Breast epithelium (tissue), 4 donors: ENCODE results near the gene RRP9. TPM values are rescaled to one million over a fixed set of nuclear protein-coding genes. Genes with fewer than 3 reads are reported as not detected.

Source experiments
- DNase-seq, 2 donors: peaks; one replicate each; pipeline ENCODE4 v3.0.0-alpha.2; 2019; ENCODE audit warnings: low spot score in 2 of 2
- H3K27ac ChIP-seq, 2 donors: fragments of 200-600 bp; sonication (generic) in 1 of 2; one replicate each; pipeline ENCODE4 v1.5.1; 2016 to 2019; ENCODE audit warnings: mild to moderate bottlenecking in 1 of 2
- H3K27me3 ChIP-seq, 2 donors: fragments of 200-600 bp; sonication (generic) in 1 of 2; one replicate each; pipeline versions ENCODE4 v1.5.1 to v1.6.0; 2017 to 2019; ENCODE audit warnings: control low read depth in 1 of 2, mild to moderate bottlenecking in 1 of 2
- H3K36me3 ChIP-seq: fragments of 200-600 bp; one replicate; pipeline ENCODE4 v1.5.1; 2019
- H3K4me1 ChIP-seq, 2 donors: fragments of 200-600 bp; sonication (generic); one replicate each; pipeline ENCODE4 v1.5.1; 2016 to 2019; ENCODE audit warnings: control low read depth in 1 of 2
- H3K4me3 ChIP-seq, 3 donors: fragments of 200-600 bp; sonication (generic); 1 replicate in 2 of 3; 2 replicates in 1 of 3; pipeline ENCODE4 v1.5.1; 2016 to 2019; ENCODE audit warnings: mild to moderate bottlenecking in 3 of 3, moderate library complexity in 2 of 3
- H3K9me3 ChIP-seq, 2 donors: fragments of 200-600 bp; sonication (generic) in 1 of 2; one replicate each; pipeline ENCODE4 v1.5.1; 2016 to 2019; ENCODE audit warnings: control low read depth in 1 of 2
- CTCF ChIP-seq, 3 donors: fragments of 450-650 bp; IDR thresholded peaks; one replicate each; pipeline ENCODE4 v1.5.1; 2016 to 2017; ENCODE audit warnings: antibody characterized with exemption in 3 of 3, mild to moderate bottlenecking in 3 of 3, moderate library complexity in 3 of 3
- POLR2A ChIP-seq: fragments of 450-650 bp; IDR thresholded peaks from one replicate; pipeline ENCODE4 v1.6.1; 2016; ENCODE audit warnings: antibody characterized with exemption, mild to moderate bottlenecking, moderate library complexity
- POLR2AphosphoS5 ChIP-seq, 3 donors: sonication (generic); formaldehyde crosslinking; IDR thresholded peaks; one replicate each; pipeline ENCODE4 v1.6.1; 2017; ENCODE audit warnings: antibody characterized with exemption in 3 of 3
- intact Hi-C: fragments of 100-400 bp; cut with DNase I; formaldehyde crosslinking; loops from one replicate; pipeline ENCODE4 v1.15.1; 2023; ENCODE audit warnings: low total_unique reads
- total RNA-seq, 3 donors: library from RNA; depleted of rRNA; stranded (reverse); fragments of >200 nt; gene quantifications; one replicate each; pipeline ENCODE4 v1.1.0, GENCODE V29; 2016

RRP9 gene
- total RNA-seq, 3 donors from 2014 or later: 23.1 to 24.6 (median 23.8) TPM

- Histone ChIP-seq H3K4me1 (peaks cover 0 to 5% of the 10 kb centered on the region in 2 donors), H3K36me3 (no peaks in the 10 kb centered on the region), H3K27ac (peak overlapping the region; percentile 64 to 77), H3K4me3 (peak overlapping the region; percentile 35 to 79 (median 57)), H3K27me3 (no peaks in the 10 kb centered on the region), H3K9me3 (no peaks in the 10 kb centered on the region)
- intact Hi-C loops: no loop called here
- peak in 1 of 3 donors; percentile 12 for TF ChIP-seq POLR2AphosphoS5 (IDR thresholded peaks at IDR 0.05)
- no peak for TF ChIP-seq POLR2A
- peak in 2 of 3 donors; percentile 26 to 54 for TF ChIP-seq CTCF (IDR thresholded peaks at IDR 0.05)
- DNase-seq: no peak
Observed at GRCh38 chr3:51955893-51956770, 14.4 kb upstream of the RRP9 start.

- H3K4me1 ChIP-seq: peaks cover 0 to 5% of the 10 kb centered on the region in 2 donors
- DNase-seq: no peak
- H3K9me3 ChIP-seq: no peaks in the 10 kb centered on the region
- no peaks in the 10 kb centered on the region for H3K36me3 ChIP-seq
- peak within 1 kb of the TSS; percentile 35 to 79 (median 57) for H3K4me3 ChIP-seq
- H3K27me3 ChIP-seq: no peaks in the 10 kb centered on the region
- no peak for TF ChIP-seq CTCF (IDR thresholded peaks at IDR 0.05)
- no peak for TF ChIP-seq POLR2AphosphoS5 (IDR thresholded peaks at IDR 0.05)
- no peak for TF ChIP-seq POLR2A
- peak within 1 kb of the TSS; percentile 64 to 77 for H3K27ac ChIP-seq
- intact Hi-C loops: no loop called here
Observed at GRCh38 chr3:51955175-51955892, 13.6 kb upstream of the RRP9 start, which contains the start of gene GPR62. Gene GPR62 (plus strand): TSS chr3:51955381. CDS start chr3:51955653, 272 bp downstream.

- Histone ChIP-seq H3K36me3 (no peaks in the 10 kb centered on the region), H3K9me3 (no peaks in the 10 kb centered on the region), H3K4me3 (no peak overlapping the region), H3K27ac (no peak overlapping the region), H3K27me3 (no peaks in the 10 kb centered on the region), H3K4me1 (peaks cover 0 to 5% of the 10 kb centered on the region in 2 donors)
- no peak for DNase-seq
- no peak for TF ChIP-seq CTCF (IDR thresholded peaks at IDR 0.05)
- no peak for TF ChIP-seq POLR2A
- TF ChIP-seq POLR2AphosphoS5 (IDR thresholded peaks at IDR 0.05): no peak
- intact Hi-C loops: loop anchor here (5.0 kb wide), 1 partner anchor 1283 kb away; no protein-coding TSS in a partner anchor
Observed at GRCh38 chr3:51954713-51955112, 13.0 kb upstream of the RRP9 start.

- DNase-seq: no peak
- H3K27ac ChIP-seq: no peak overlapping the region
- no peaks in the 10 kb centered on the region for H3K36me3 ChIP-seq
- H3K4me1 ChIP-seq: peaks cover 0 to 5% of the 10 kb centered on the region in 2 donors
- no peaks in the 10 kb centered on the region for H3K9me3 ChIP-seq
- no peaks in the 10 kb centered on the region for H3K27me3 ChIP-seq
- H3K4me3 ChIP-seq: no peak overlapping the region
- no peak for TF ChIP-seq CTCF (IDR thresholded peaks at IDR 0.05)
- TF ChIP-seq POLR2A: no peak
- no peak for TF ChIP-seq POLR2AphosphoS5 (IDR thresholded peaks at IDR 0.05)
- intact Hi-C loops: loop anchor here (5.0 kb wide), 1 partner anchor 1283 kb away; no protein-coding TSS in a partner anchor
Observed at GRCh38 chr3:51954105-51954504, 12.4 kb upstream of the RRP9 start.
